Retinal pigment epithelial cell (primary cell): Measurements from ENCODE around the gene EPHB1.

Source experiments
- DNase-seq: peaks from one replicate; pipeline ENCODE4 v3.0.0-alpha.2; 2010; ENCODE audit warnings: low read depth
- H3K4me3 ChIP-seq: 2 replicates; pipeline ENCODE4 v1.5.1; 2011; ENCODE audit warnings: mild to moderate bottlenecking, low read length, control low read depth, moderate library complexity
- CTCF ChIP-seq: conservative IDR thresholded peaks from 2 replicates; pipeline ENCODE4 v1.5.1; 2011; ENCODE audit warnings: low read depth, low read length, control low read depth, inconsistent platforms

Gene EPHB1

GRCh38 chr3:135127946-135128470 lies 332.9 kb downstream of the EPHB1 start:
- no peak overlapping the region for H3K4me3 ChIP-seq
- no peak for DNase-seq
- TF ChIP-seq CTCF: no peak

GRCh38 chr3:135128818-135129217 lies 333.8 kb downstream of the EPHB1 start:
- no peak for DNase-seq
- no peak for TF ChIP-seq CTCF
- H3K4me3 ChIP-seq: no peak overlapping the region

- no peak for DNase-seq
- TF ChIP-seq CTCF: no peak
- H3K4me3 ChIP-seq: no peak overlapping the region
Observed at GRCh38 chr3:135131290-135131689, 336.2 kb downstream of the EPHB1 start.

GRCh38 chr3:135133905-135134683 lies 339.0 kb downstream of the EPHB1 start:
- no peak for TF ChIP-seq CTCF

GRCh38 chr3:135134684-135135075 lies 339.6 kb downstream of the EPHB1 start:
- DNase-seq: no peak
- no peak for TF ChIP-seq CTCF
- no peak overlapping the region for H3K4me3 ChIP-seq

More at GRCh38 chr3:135133905-135134683, 339.0 kb downstream of the EPHB1 start:
- no peak overlapping the region for H3K4me3 ChIP-seq
- no peak for DNase-seq

GRCh38 chr3:135135445-135135844 lies 340.4 kb downstream of the EPHB1 start:
- TF ChIP-seq CTCF: no peak
- H3K4me3 ChIP-seq: no peak overlapping the region
- no peak for DNase-seq
